HCT116 (cell line): ENCODE measurements around the gene CORO2A. TPM values are rescaled to one million over a fixed set of nuclear protein-coding genes. Genes with fewer than 3 reads are reported as not detected.

Experiments used
- ATAC-seq: fragments of 200-7000 bp; cut with Tn5 transposase; 2 replicates; pipeline ENCODE4 v1.9.1; 2020; ENCODE audit warnings: mild to moderate bottlenecking, moderate library complexity
- BruUV-seq: library from RNA; stranded (reverse); fragments of 400-500 nt; replicated peaks from 2 replicates; lab custom pipeline; 2021; lab: Mats Ljungman, UMichigan
- CTCF ChIA-PET: fragments of 300-600 bp; sonication (Branson Sonifier 250); formaldehyde crosslinking; loops from one replicate; lab custom pipeline; 2021; ENCODE audit warnings: antibody characterized with exemption; lab: Charles Lee
- POLR2A ChIA-PET: fragments of 300-600, 350-600 bp; sonication (Branson Sonifier 250); formaldehyde crosslinking; loops from one replicate; lab custom pipeline; 2021; ENCODE audit warnings: antibody characterized with exemption; lab: Charles Lee
- RAD21 ChIA-PET, 2 experiments: fragments of 300-600 bp; sonication (Branson Sonifier 250); formaldehyde crosslinking; loops; one replicate each; lab custom pipeline; 2023; ENCODE audit warnings: low total read pairs in 2 of 2; ENCODE audit not compliant: uncharacterized antibody in 2 of 2, unreplicated experiment in 2 of 2, low non-redundant PET in 1 of 2; lab: Charles Lee
- DNase-seq: peaks from one replicate; pipeline ENCODE4 v3.0.0-alpha.2; 2010; ENCODE audit warnings: low read depth, low spot score
- H2AFZ ChIP-seq: fragments of 200-600 bp; shearing (Covaris generic), sonication (generic); 2 replicates; pipeline ENCODE4 v1.6.1; 2017; ENCODE audit warnings: low read depth, mixed run types, mixed read lengths, antibody characterized with exemption, low read length; ENCODE audit not compliant: poor library complexity, severe bottlenecking
- H3K27ac ChIP-seq: 2 replicates; pipeline ENCODE4 v1.5.1; 2012; ENCODE audit warnings: low read depth, low read length
- H3K27me3 ChIP-seq: fragments of 200-600 bp; sonication (generic); 2 replicates; pipeline ENCODE4 v1.6.1; 2016; ENCODE audit warnings: mixed run types, low read length, mixed read lengths; ENCODE audit not compliant: insufficient read depth
- H3K36me3 ChIP-seq, 2 experiments: fragments of 200-500 bp in 1 of 2; fragments of 200-600 bp in 1 of 2; sonication (Bioruptor generic) in 1 of 2; sonication (generic) in 1 of 2; 2 replicates each; pipeline versions ENCODE4 v1.5.1 to v1.6.1; 2014 to 2016; ENCODE audit warnings: low read length in 2 of 2, inconsistent platforms in 1 of 2, mixed read lengths in 1 of 2, mixed run types in 1 of 2; ENCODE audit not compliant: insufficient read depth in 2 of 2, control insufficient read depth in 1 of 2
- H3K4me1 ChIP-seq, 2 experiments: fragments of 200-600 bp in 1 of 2; sonication (generic) in 1 of 2; 2 replicates each; pipeline versions ENCODE4 v1.5.1 to v1.6.1; 2012 to 2017; ENCODE audit warnings: low read length in 2 of 2, inconsistent platforms in 1 of 2, mild to moderate bottlenecking in 1 of 2, mixed read lengths in 1 of 2, mixed run types in 1 of 2, moderate library complexity in 1 of 2; ENCODE audit not compliant: insufficient read depth in 2 of 2, control insufficient read depth in 1 of 2
- H3K4me2 ChIP-seq: fragments of 200-600 bp; sonication (generic); 2 replicates; pipeline ENCODE4 v1.6.1; 2017; ENCODE audit warnings: mixed run types, low read length, mixed read lengths
- H3K4me3 ChIP-seq, 2 experiments: fragments of 200-600 bp in 1 of 2; sonication (generic) in 1 of 2; replicated peaks in 1 of 2; 2 replicates each; pipeline ENCODE4 v1.5.1; 2011 to 2016; ENCODE audit warnings: low read length in 2 of 2, control low read depth in 1 of 2, low read depth in 1 of 2, mild to moderate bottlenecking in 1 of 2, mixed read lengths in 1 of 2, mixed run types in 1 of 2
- H3K79me2 ChIP-seq: fragments of 200-600 bp; sonication (generic); 2 replicates; pipeline ENCODE4 v1.6.1; 2017; ENCODE audit warnings: mild to moderate bottlenecking, mixed run types, low read length, moderate library complexity, mixed read lengths; ENCODE audit not compliant: insufficient read depth
- H3K9ac ChIP-seq: fragments of 200-600 bp; sonication (generic); 2 replicates; pipeline ENCODE4 v1.6.1; 2016; ENCODE audit warnings: low read length, mixed read lengths
- H3K9me2 ChIP-seq: fragments of 200-600 bp; sonication (generic), shearing (Covaris generic); 2 replicates; pipeline ENCODE4 v1.6.1; 2017; ENCODE audit warnings: mixed run types, mild to moderate bottlenecking, moderate library complexity; ENCODE audit not compliant: insufficient read depth
- H3K9me3 ChIP-seq, 2 experiments: fragments of 200-500 bp in 1 of 2; fragments of 200-600 bp in 1 of 2; sonication (Bioruptor generic) in 1 of 2; sonication (generic) in 1 of 2; 2 replicates each; pipeline ENCODE4 v1.6.1; 2014 to 2017; ENCODE audit warnings: low read length in 2 of 2, mixed read lengths in 2 of 2, inconsistent platforms in 1 of 2, low read depth in 1 of 2, mild to moderate bottlenecking in 1 of 2, mixed run types in 1 of 2, moderate library complexity in 1 of 2; ENCODE audit not compliant: control insufficient read depth in 1 of 2, insufficient read depth in 1 of 2
- H4K20me1 ChIP-seq: fragments of 200-600 bp; sonication (generic), shearing (Covaris generic); 2 replicates; pipeline ENCODE4 v1.6.1; 2017; ENCODE audit warnings: mixed run types, mild to moderate bottlenecking, moderate library complexity; ENCODE audit not compliant: insufficient read depth
- ATF3 ChIP-seq: IDR thresholded peaks from 2 replicates; pipeline ENCODE4 v1.6.1; 2012
- CBX3 ChIP-seq: IDR thresholded peaks from 2 replicates; pipeline ENCODE4 v1.6.1; 2012; ENCODE audit warnings: low read depth
- CEBPB ChIP-seq: IDR thresholded peaks from 2 replicates; pipeline ENCODE4 v1.6.1; 2012; ENCODE audit warnings: low read depth
- CTCF ChIP-seq, 3 experiments: fragments of 200-600 bp in 1 of 3; sonication (generic) in 1 of 3; IDR thresholded peaks in 2 of 3; conservative IDR thresholded peaks in 1 of 3; 2 replicates each; pipeline ENCODE4 v1.5.1; 2012 to 2017; ENCODE audit warnings: low read depth in 2 of 3, low read length in 2 of 3, antibody characterized with exemption in 1 of 3, borderline replicate concordance in 1 of 3, control low read depth in 1 of 3, mild to moderate bottlenecking in 1 of 3, mixed read lengths in 1 of 3, mixed run types in 1 of 3, moderate library complexity in 1 of 3; ENCODE audit not compliant: insufficient read depth in 1 of 3
- JUND ChIP-seq: IDR thresholded peaks from 2 replicates; pipeline ENCODE4 v1.6.1; 2012
- SP1 ChIP-seq: IDR thresholded peaks from 2 replicates; pipeline ENCODE4 v1.6.1; 2012; ENCODE audit warnings: low read depth
- SRF ChIP-seq: IDR thresholded peaks from 2 replicates; pipeline ENCODE4 v1.6.1; 2012; ENCODE audit warnings: low read depth
- TCF7L2 ChIP-seq: IDR thresholded peaks from 2 replicates; pipeline ENCODE4 v1.7.0; 2011; ENCODE audit warnings: borderline replicate concordance, inconsistent platforms; ENCODE audit not compliant: insufficient read depth, insufficient read length; ENCODE audit errors: extremely low read depth
- ZFX ChIP-seq: fragments of 450-650 bp; IDR thresholded peaks from 2 replicates; pipeline ENCODE4 v1.6.1; 2017
- intact Hi-C: fragments of 100-400 bp; cut with micrococcal nuclease; formaldehyde crosslinking; loops from 2 replicates; pipeline ENCODE4 v1.10.0; 2022
- total RNA-seq: library from RNA; stranded (reverse); gene quantifications from one replicate; pipeline ENCODE4 v1.2.1, GENCODE V29; 2021; ENCODE audit not compliant: unreplicated experiment
- TF ChIP-seq, protein P1 (sequence below): IDR thresholded peaks from 2 replicates; pipeline ENCODE4 v1.6.1; 2011; ENCODE audit warnings: mild to moderate bottlenecking, low read length, moderate library complexity; ENCODE audit not compliant: insufficient replicate concordance; ENCODE audit errors: extremely low read depth

Gene CORO2A
- total RNA-seq, 1 experiment from 2014 or later: 5.7 TPM

DNA sequence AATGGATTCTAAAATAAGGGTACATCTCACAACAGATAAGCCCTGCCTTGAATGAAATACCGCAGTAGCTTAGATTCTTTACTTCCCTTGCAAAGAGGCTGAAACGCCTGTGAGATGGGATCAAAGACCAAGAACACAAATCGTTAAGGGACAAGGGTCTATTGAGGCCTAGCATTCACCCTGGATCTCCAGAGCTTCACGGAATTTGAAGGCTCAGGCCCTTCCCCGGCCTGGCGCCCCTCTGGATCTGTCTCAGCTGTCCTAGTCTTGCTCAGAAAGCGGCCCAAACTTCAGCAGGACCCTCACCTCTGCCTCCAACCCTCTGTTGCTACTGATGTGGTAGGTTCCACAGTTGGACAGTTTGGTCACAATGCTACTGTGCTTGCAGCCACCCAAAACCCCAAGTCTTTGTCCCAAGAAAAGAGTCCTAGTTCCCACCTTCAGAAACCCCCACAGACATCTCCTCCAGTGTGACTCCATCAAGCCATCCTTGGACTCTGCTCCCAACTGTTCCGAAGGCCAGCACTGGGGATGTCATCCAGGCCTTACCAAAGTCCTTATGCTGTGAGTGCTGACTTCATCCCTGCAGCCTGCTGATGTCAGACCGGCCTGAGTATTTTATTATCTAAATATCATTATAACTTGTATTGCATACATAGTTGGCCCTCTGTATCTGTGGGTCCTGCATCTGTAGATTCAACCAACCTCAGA is 9.4 kb downstream of the CORO2A start:
- DNase-seq: no peak
- CTCF ChIA-PET: no interaction called here
- BruUV-seq: no TSS peak
- intact Hi-C loops: no loop called here
- Histone ChIP-seq H3K36me3 (no peaks in the 10 kb centered on the region), H2AFZ (no peak overlapping the region), H3K79me2 (no peaks in the 10 kb centered on the region), H4K20me1 (no peaks in the 10 kb centered on the region)
- TF ChIP-seq ATF3: no peak
- no peak for TF ChIP-seq TCF7L2
- TF ChIP-seq CEBPB: no peak
- TF ChIP-seq JUND: no peak
- TF ChIP-seq, protein P1, sequence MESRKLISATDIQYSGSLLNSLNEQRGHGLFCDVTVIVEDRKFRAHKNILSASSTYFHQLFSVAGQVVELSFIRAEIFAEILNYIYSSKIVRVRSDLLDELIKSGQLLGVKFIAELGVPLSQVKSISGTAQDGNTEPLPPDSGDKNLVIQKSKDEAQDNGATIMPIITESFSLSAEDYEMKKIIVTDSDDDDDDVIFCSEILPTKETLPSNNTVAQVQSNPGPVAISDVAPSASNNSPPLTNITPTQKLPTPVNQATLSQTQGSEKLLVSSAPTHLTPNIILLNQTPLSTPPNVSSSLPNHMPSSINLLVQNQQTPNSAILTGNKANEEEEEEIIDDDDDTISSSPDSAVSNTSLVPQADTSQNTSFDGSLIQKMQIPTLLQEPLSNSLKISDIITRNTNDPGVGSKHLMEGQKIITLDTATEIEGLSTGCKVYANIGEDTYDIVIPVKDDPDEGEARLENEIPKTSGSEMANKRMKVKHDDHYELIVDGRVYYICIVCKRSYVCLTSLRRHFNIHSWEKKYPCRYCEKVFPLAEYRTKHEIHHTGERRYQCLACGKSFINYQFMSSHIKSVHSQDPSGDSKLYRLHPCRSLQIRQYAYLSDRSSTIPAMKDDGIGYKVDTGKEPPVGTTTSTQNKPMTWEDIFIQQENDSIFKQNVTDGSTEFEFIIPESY: no peak
- no peak for TF ChIP-seq CBX3
- TF ChIP-seq SP1: no peak
- TF ChIP-seq CTCF (IDR thresholded peaks at IDR 0.05 in 2 of 3, conservative IDR thresholded peaks at IDR 0.05 in 1 of 3; ENCODE audit: borderline replicate concordance in 1 of 3, insufficient read depth in 1 of 3, low read depth in 2 of 3, low read length in 2 of 3): no peak
- no peak for TF ChIP-seq SRF
- no peak for TF ChIP-seq ZFX
- TF ChIP-seq, all 23 proteins: peak for 0
- Histone ChIP-seq H3K4me3 (no peak overlapping the region), H3K4me2 (no peak overlapping the region), H3K9ac (no peak overlapping the region), H3K9me3 (no peaks in the 10 kb centered on the region), H3K27ac (no peak overlapping the region), H3K27me3 (no peaks in the 10 kb centered on the region), H3K4me1 (peaks cover 4 to 13% of the 10 kb centered on the region in 2 experiments; a peak in 3 of 4 replicates), H3K9me2 (no peaks in the 10 kb centered on the region)
- RAD21 ChIA-PET: no interaction called here
- no peak for ATAC-seq
- POLR2A ChIA-PET: no interaction called here
